ENCODE data around the gene FLT3. TPM values are rescaled to one million over a fixed set of nuclear protein-coding genes. Genes with fewer than 3 reads are reported as not detected.

The FLT3 gene
- total and polyA plus RNA-seq, 2 of the 13 experiments (the other 11 are each of a cell fraction or from before 2014, with no cell fraction given), result not detected

DNA sequence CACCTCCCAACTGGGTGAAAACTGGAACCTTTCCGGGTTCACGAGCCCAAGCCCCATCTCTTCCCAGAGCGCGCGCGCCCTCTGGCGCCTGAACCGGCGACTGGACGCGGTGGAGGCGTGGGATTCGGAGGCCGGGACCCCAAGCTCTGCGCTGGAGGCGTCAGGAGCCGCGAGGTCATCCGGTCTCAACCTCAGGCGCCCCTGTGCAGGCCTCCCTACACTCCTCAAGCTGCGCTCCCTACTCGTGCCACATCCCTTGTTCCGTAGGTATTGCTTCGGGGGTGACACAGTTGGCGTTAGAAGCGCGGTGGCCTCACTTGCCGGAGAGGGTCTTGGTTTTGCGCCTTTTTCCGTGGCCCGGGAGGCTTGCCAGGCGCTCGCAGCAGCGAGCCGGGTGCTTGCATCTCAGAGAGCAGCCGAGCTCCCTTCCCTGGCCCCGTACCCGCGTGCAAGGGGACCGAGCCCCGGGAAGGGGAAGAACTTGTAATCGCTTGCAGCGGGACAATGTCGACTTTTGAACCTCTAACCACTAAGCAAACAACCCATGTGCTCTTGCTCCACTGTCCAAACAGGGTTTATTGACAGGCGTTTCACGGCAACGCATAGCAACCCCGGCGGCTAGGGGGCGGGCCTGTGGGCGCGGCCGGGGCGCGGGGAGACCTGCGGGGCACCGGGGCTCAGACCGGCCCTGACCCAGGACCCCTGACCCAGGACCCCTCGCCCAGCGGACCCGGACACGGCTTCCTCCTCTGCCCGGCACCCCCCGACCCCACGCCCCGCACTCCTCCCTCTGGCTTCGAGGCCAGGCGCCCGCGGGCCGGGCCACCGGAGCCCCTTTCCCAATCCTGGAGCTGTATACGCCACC is 139.8 kb downstream of the FLT3 start (continued):
- no peak for TF ChIP-seq ZNF670 (CRISPR knock-in tag; IDR thresholded peaks at IDR 0.05; ENCODE audit: borderline replicate concordance)
- TF ChIP-seq MBD4 (IDR thresholded peaks at IDR 0.05; ENCODE audit: borderline replicate concordance, low read length), result no peak
- no peak for TF ChIP-seq PCBP2 (optimal IDR thresholded peaks at IDR 0.05; ENCODE audit: low read depth, low read length, poor library complexity, severe bottlenecking)
- no peak for TF ChIP-seq ELF4 (CRISPR knock-in tag; IDR thresholded peaks at IDR 0.05; ENCODE audit: borderline replicate concordance)
- TF ChIP-seq, protein P1, sequence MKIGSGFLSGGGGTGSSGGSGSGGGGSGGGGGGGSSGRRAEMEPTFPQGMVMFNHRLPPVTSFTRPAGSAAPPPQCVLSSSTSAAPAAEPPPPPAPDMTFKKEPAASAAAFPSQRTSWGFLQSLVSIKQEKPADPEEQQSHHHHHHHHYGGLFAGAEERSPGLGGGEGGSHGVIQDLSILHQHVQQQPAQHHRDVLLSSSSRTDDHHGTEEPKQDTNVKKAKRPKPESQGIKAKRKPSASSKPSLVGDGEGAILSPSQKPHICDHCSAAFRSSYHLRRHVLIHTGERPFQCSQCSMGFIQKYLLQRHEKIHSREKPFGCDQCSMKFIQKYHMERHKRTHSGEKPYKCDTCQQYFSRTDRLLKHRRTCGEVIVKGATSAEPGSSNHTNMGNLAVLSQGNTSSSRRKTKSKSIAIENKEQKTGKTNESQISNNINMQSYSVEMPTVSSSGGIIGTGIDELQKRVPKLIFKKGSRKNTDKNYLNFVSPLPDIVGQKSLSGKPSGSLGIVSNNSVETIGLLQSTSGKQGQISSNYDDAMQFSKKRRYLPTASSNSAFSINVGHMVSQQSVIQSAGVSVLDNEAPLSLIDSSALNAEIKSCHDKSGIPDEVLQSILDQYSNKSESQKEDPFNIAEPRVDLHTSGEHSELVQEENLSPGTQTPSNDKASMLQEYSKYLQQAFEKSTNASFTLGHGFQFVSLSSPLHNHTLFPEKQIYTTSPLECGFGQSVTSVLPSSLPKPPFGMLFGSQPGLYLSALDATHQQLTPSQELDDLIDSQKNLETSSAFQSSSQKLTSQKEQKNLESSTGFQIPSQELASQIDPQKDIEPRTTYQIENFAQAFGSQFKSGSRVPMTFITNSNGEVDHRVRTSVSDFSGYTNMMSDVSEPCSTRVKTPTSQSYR (CRISPR knock-in tag; IDR thresholded peaks at IDR 0.05; ENCODE audit: borderline replicate concordance), result peak; percentile 65; the same call in 1 of the 2 replicates
- TF ChIP-seq SRSF1 (optimal IDR thresholded peaks at IDR 0.05; ENCODE audit: low read depth, low read length), result no peak
- TF ChIP-seq TMF1 (CRISPR knock-in tag; IDR thresholded peaks at IDR 0.05; ENCODE audit: low read depth), result no peak
- TF ChIP-seq, protein P2, sequence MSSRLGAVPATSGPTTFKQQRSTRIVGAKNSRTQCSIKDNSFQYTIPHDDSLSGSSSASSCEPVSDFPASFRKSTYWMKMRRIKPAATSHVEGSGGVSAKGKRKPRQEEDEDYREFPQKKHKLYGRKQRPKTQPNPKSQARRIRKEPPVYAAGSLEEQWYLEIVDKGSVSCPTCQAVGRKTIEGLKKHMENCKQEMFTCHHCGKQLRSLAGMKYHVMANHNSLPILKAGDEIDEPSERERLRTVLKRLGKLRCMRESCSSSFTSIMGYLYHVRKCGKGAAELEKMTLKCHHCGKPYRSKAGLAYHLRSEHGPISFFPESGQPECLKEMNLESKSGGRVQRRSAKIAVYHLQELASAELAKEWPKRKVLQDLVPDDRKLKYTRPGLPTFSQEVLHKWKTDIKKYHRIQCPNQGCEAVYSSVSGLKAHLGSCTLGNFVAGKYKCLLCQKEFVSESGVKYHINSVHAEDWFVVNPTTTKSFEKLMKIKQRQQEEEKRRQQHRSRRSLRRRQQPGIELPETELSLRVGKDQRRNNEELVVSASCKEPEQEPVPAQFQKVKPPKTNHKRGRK (CRISPR knock-in tag; IDR thresholded peaks at IDR 0.05), result no peak
- TF ChIP-seq, protein P3, sequence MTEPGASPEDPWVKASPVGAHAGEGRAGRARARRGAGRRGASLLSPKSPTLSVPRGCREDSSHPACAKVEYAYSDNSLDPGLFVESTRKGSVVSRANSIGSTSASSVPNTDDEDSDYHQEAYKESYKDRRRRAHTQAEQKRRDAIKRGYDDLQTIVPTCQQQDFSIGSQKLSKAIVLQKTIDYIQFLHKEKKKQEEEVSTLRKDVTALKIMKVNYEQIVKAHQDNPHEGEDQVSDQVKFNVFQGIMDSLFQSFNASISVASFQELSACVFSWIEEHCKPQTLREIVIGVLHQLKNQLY (CRISPR knock-in tag; IDR thresholded peaks at IDR 0.05), result peak; percentile 49; the same call in 1 of the 2 replicates
- TF ChIP-seq HNRNPUL1 (IDR thresholded peaks at IDR 0.05; ENCODE audit: low read depth, low read length), result no peak
- no peak for TF ChIP-seq ZNF605 (CRISPR knock-in tag; IDR thresholded peaks at IDR 0.05)
- TF ChIP-seq ZNF781 (CRISPR knock-in tag; IDR thresholded peaks at IDR 0.05; ENCODE audit: borderline replicate concordance, not compliant biosample characterization), result peak; percentile 52
- no peak for TF ChIP-seq ZMAT3 (CRISPR knock-in tag; conservative IDR thresholded peaks at IDR 0.05)
- no peak for TF ChIP-seq ZNF616 (CRISPR knock-in tag; IDR thresholded peaks at IDR 0.05; ENCODE audit: low read depth)
- TF ChIP-seq DPF2 (CRISPR knock-in tag; IDR thresholded peaks at IDR 0.05; ENCODE audit: borderline replicate concordance, low read depth), result peak; percentile 91
- peak; percentile 44; the same call in 1 of the 2 replicates for TF ChIP-seq ZNF563 (CRISPR knock-in tag; IDR thresholded peaks at IDR 0.05)
- TF ChIP-seq, protein P4, sequence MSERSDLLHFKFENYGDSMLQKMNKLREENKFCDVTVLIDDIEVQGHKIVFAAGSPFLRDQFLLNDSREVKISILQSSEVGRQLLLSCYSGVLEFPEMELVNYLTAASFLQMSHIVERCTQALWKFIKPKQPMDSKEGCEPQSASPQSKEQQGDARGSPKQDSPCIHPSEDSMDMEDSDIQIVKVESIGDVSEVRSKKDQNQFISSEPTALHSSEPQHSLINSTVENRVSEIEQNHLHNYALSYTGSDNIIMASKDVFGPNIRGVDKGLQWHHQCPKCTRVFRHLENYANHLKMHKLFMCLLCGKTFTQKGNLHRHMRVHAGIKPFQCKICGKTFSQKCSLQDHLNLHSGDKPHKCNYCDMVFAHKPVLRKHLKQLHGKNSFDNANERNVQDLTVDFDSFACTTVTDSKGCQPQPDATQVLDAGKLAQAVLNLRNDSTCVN (CRISPR knock-in tag; IDR thresholded peaks at IDR 0.05; ENCODE audit: borderline replicate concordance), result no peak
- TF ChIP-seq, protein P5, sequence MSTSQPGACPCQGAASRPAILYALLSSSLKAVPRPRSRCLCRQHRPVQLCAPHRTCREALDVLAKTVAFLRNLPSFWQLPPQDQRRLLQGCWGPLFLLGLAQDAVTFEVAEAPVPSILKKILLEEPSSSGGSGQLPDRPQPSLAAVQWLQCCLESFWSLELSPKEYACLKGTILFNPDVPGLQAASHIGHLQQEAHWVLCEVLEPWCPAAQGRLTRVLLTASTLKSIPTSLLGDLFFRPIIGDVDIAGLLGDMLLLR (CRISPR knock-in tag; IDR thresholded peaks at IDR 0.05), result peak; percentile 64
- no peak for TF ChIP-seq THYN1 (CRISPR knock-in tag; IDR thresholded peaks at IDR 0.05; ENCODE audit: borderline replicate concordance, low read depth)
- TF ChIP-seq RFX1 (IDR thresholded peaks at IDR 0.05), result peak; percentile 78
